Measurements from ENCODE around the gene CENPVL3.
A peak's percentile ranks its signal among the peaks of the same experiment; 100 is the strongest.

Gene CENPVL3

DNA sequence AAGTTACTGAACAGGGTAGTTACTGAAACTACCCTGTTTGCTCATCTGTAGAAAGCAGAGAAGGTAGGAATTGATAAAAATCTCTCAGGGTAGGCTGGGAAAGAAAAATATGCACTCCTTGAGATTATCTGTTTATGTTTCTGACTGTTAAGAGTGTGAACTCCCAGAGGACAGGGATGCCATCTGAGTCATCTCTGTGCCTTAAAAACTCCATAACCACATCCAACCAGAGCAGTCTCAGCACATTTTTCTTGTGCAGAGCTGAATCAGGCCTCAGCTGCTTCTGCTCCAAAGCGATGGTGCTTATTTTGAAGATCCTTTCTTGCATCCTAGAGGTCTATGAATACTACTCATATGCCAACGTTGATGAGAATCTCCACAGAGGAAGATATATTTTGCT, 9.9 kb downstream of the CENPVL3 start:
- Histone ChIP-seq H3K9me3 (ENCODE audit: control extremely low read depth in 1 of 5, control insufficient read depth in 4 of 5, insufficient read depth in 2 of 5, low read depth in 1 of 5, low read length in 4 of 5) (no peaks in the 10 kb centered on the region), H3K4me1 (ENCODE audit: control extremely low read depth in 1 of 4, control insufficient read depth in 4 of 4, insufficient read depth in 4 of 4, low read length in 3 of 4) (peaks cover 0 to 6% (median 0%) of the 10 kb centered on the region in 4 experiments), H3K4me3 (ENCODE audit: control insufficient read depth in 1 of 7, extremely low read depth in 1 of 7, insufficient read depth in 4 of 7, low read depth in 2 of 7, low read length in 6 of 7) (no peak overlapping the region), H3K36me3 (ENCODE audit: control insufficient read depth in 4 of 4, insufficient read depth in 4 of 4, low read length in 3 of 4) (no peaks in the 10 kb centered on the region), H3K27me3 (replicated peaks in 2 of 5; ENCODE audit: control insufficient read depth in 4 of 5, insufficient read depth in 5 of 5, low read length in 4 of 5) (peaks cover 0 to 14% (median 0%) of the 10 kb centered on the region in 5 experiments), H3K27ac (ENCODE audit: insufficient read depth in 1 of 2, low read depth in 1 of 2, low read length in 2 of 2, poor library complexity in 1 of 2, severe bottlenecking in 2 of 2) (no peak overlapping the region)
- POLR2A ChIA-PET, result no interaction called here
- 56% methylated on average over 2 of the region's 2 CpGs for WGBS (ENCODE audit: insufficient coverage)
- CTCF ChIA-PET, result interaction anchor here (1.0 to 1.2 kb wide), 3 partner anchors 33 to 252 kb away, joined by 3 read pairs; no protein-coding TSS in a partner anchor
- DNase-seq, result no peak

DNA sequence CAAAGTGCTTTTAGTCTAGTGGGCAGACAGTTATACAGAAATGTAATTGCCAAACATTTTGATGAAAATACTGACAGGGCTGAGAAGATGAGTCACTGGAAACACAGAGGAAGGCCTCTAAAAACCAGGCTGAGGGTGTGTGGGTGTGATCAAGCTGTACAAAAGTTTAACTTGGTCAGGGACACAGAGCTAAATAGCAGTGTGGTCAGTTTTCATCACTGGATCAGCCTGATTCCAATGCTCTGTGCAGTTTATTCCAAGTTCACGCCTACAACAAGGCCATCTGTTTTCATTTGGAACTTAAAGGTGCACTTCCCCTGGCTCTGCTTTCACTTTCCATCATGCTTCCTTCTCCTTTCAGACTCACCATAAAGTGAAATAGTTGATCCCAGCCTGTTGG, 10.6 kb downstream of the CENPVL3 start:
- CTCF ChIA-PET, result interaction anchor here (1.2 kb wide), 1 partner anchor 33 kb away, joined by 3 read pairs; no protein-coding TSS in a partner anchor

GRCh38 chrX:51606446-51606845, 12.3 kb downstream of the CENPVL3 start:
- Histone ChIP-seq H3K9me3 (ENCODE audit: control extremely low read depth in 1 of 5, control insufficient read depth in 4 of 5, insufficient read depth in 2 of 5, low read depth in 1 of 5, low read length in 4 of 5) (no peaks in the 10 kb centered on the region), H3K27ac (ENCODE audit: insufficient read depth in 1 of 2, low read depth in 1 of 2, low read length in 2 of 2, poor library complexity in 1 of 2, severe bottlenecking in 2 of 2) (no peak overlapping the region), H3K36me3 (ENCODE audit: control insufficient read depth in 4 of 4, insufficient read depth in 4 of 4, low read length in 3 of 4) (no peaks in the 10 kb centered on the region), H3K4me3 (ENCODE audit: control insufficient read depth in 1 of 7, extremely low read depth in 1 of 7, insufficient read depth in 4 of 7, low read depth in 2 of 7, low read length in 6 of 7) (no peak overlapping the region), H3K27me3 (replicated peaks in 2 of 5; ENCODE audit: control insufficient read depth in 4 of 5, insufficient read depth in 5 of 5, low read length in 4 of 5) (peaks cover 0 to 13% (median 0%) of the 10 kb centered on the region in 5 experiments), H3K4me1 (ENCODE audit: control extremely low read depth in 1 of 4, control insufficient read depth in 4 of 4, insufficient read depth in 4 of 4, low read length in 3 of 4) (peaks cover 0 to 6% (median 0%) of the 10 kb centered on the region in 4 experiments)
- no peak for DNase-seq
- CTCF ChIA-PET, result no interaction called here
- POLR2A ChIA-PET, result no interaction called here
- WGBS (ENCODE audit: insufficient coverage), result 80% methylated on average over 2 of the region's 2 CpGs

More for the DNA sequence above, 10.6 kb downstream of the CENPVL3 start:
- Histone ChIP-seq H3K27me3 (replicated peaks in 2 of 5; ENCODE audit: control insufficient read depth in 4 of 5, insufficient read depth in 5 of 5, low read length in 4 of 5) (peaks cover 0 to 13% (median 0%) of the 10 kb centered on the region in 5 experiments), H3K27ac (ENCODE audit: insufficient read depth in 1 of 2, low read depth in 1 of 2, low read length in 2 of 2, poor library complexity in 1 of 2, severe bottlenecking in 2 of 2) (no peak overlapping the region), H3K9me3 (ENCODE audit: control extremely low read depth in 1 of 5, control insufficient read depth in 4 of 5, insufficient read depth in 2 of 5, low read depth in 1 of 5, low read length in 4 of 5) (no peaks in the 10 kb centered on the region), H3K4me1 (ENCODE audit: control extremely low read depth in 1 of 4, control insufficient read depth in 4 of 4, insufficient read depth in 4 of 4, low read length in 3 of 4) (peaks cover 0 to 6% (median 0%) of the 10 kb centered on the region in 4 experiments), H3K4me3 (ENCODE audit: control insufficient read depth in 1 of 7, extremely low read depth in 1 of 7, insufficient read depth in 4 of 7, low read depth in 2 of 7, low read length in 6 of 7) (no peak overlapping the region), H3K36me3 (ENCODE audit: control insufficient read depth in 4 of 4, insufficient read depth in 4 of 4, low read length in 3 of 4) (no peaks in the 10 kb centered on the region)
- peak in 2 of 3 donors; percentile 41 to 55 for DNase-seq
- WGBS (ENCODE audit: insufficient coverage), result 31% methylated on average over 1 of the region's 1 CpG
- POLR2A ChIA-PET, result no interaction called here

DNA sequence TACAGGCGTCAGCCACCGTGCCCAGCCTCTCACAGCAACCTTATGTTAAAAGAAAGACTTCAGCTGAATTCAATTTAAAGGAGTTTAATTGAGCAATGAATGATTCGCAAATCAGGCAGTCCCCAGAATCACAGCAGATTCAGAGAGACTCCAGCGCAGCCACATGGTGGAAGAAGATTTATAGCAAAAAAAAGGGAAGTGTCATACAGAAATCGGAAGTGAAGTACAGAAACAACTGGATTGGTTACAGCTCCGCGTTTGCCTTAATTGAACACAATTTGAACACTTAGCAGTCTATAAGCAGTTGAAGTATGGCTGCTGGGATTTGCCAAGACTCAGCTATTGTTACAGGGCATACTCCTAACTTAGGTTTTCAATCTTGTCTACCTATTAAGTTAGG, 19.8 kb downstream of the CENPVL3 start:
- Histone ChIP-seq H3K27me3 (replicated peaks in 2 of 5; ENCODE audit: control insufficient read depth in 4 of 5, insufficient read depth in 5 of 5, low read length in 4 of 5) (peaks cover 0 to 8% (median 0%) of the 10 kb centered on the region in 5 experiments), H3K9me3 (ENCODE audit: control extremely low read depth in 1 of 5, control insufficient read depth in 4 of 5, insufficient read depth in 2 of 5, low read depth in 1 of 5, low read length in 4 of 5) (no peaks in the 10 kb centered on the region), H3K4me3 (ENCODE audit: control insufficient read depth in 1 of 7, extremely low read depth in 1 of 7, insufficient read depth in 4 of 7, low read depth in 2 of 7, low read length in 6 of 7) (no peak overlapping the region), H3K4me1 (ENCODE audit: control extremely low read depth in 1 of 4, control insufficient read depth in 4 of 4, insufficient read depth in 4 of 4, low read length in 3 of 4) (no peaks in the 10 kb centered on the region), H3K27ac (ENCODE audit: insufficient read depth in 1 of 2, low read depth in 1 of 2, low read length in 2 of 2, poor library complexity in 1 of 2, severe bottlenecking in 2 of 2) (no peak overlapping the region), H3K36me3 (ENCODE audit: control insufficient read depth in 4 of 4, insufficient read depth in 4 of 4, low read length in 3 of 4) (no peaks in the 10 kb centered on the region)
- WGBS (ENCODE audit: insufficient coverage), result 4% methylated on average over 5 of the region's 7 CpGs
- ChIA-PET CTCF (no interaction called here), POLR2A (no interaction called here)
- peak; percentile 29 to 78 (median 67) for DNase-seq

GRCh38 chrX:51571874-51572273, 46.8 kb downstream of the CENPVL3 start:
- no peak overlapping the region for H3K27ac ChIP-seq (ENCODE audit: insufficient read depth in 1 of 2, low read depth in 1 of 2, low read length in 2 of 2, poor library complexity in 1 of 2, severe bottlenecking in 2 of 2)
- H3K9me3 ChIP-seq (ENCODE audit: control extremely low read depth in 1 of 5, control insufficient read depth in 4 of 5, insufficient read depth in 2 of 5, low read depth in 1 of 5, low read length in 4 of 5), result no peaks in the 10 kb centered on the region
- no peak overlapping the region for H3K4me3 ChIP-seq (ENCODE audit: control insufficient read depth in 1 of 7, extremely low read depth in 1 of 7, insufficient read depth in 4 of 7, low read depth in 2 of 7, low read length in 6 of 7)
- no peaks in the 10 kb centered on the region for H3K36me3 ChIP-seq (ENCODE audit: control insufficient read depth in 4 of 4, insufficient read depth in 4 of 4, low read length in 3 of 4)
- POLR2A ChIA-PET, result no interaction called here
- no peak for DNase-seq
- CTCF ChIA-PET, result no interaction called here
- peaks cover 0 to 2% (median 0%) of the 10 kb centered on the region in 5 experiments for H3K27me3 ChIP-seq (replicated peaks in 2 of 5; ENCODE audit: control insufficient read depth in 4 of 5, insufficient read depth in 5 of 5, low read length in 4 of 5)
- no CpG with 5 or more reads among the region's 2 CpGs for WGBS (ENCODE audit: insufficient coverage)
- no peaks in the 10 kb centered on the region for H3K4me1 ChIP-seq (ENCODE audit: control extremely low read depth in 1 of 4, control insufficient read depth in 4 of 4, insufficient read depth in 4 of 4, low read length in 3 of 4)

DNA sequence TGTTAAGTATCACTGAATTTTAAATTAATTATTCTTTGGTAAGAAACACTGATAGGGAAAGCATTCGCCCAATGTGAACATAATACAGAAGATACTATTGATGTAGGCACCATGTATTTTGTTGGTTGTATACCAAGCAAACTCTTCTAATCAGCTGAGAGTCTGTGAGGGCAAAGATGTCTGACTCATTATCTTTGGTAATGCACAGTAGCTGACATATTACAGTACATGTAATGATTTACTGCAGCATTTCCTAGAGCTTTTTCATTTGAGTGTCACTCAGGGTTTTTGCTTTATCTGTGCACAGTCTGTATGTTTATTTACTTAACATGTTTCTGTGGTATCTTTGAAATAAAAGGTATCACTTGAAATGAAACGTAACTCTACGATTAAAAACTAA, 49.2 kb downstream of the CENPVL3 start:
- ChIA-PET POLR2A (no interaction called here), CTCF (no interaction called here)
- no peaks in the 10 kb centered on the region for H3K9me3 ChIP-seq (ENCODE audit: control extremely low read depth in 1 of 5, control insufficient read depth in 4 of 5, insufficient read depth in 2 of 5, low read depth in 1 of 5, low read length in 4 of 5)
- H3K4me3 ChIP-seq (ENCODE audit: control insufficient read depth in 1 of 7, extremely low read depth in 1 of 7, insufficient read depth in 4 of 7, low read depth in 2 of 7, low read length in 6 of 7), result no peak overlapping the region
- H3K27me3 ChIP-seq (replicated peaks in 2 of 5; ENCODE audit: control insufficient read depth in 4 of 5, insufficient read depth in 5 of 5, low read length in 4 of 5), result peaks cover 0 to 4% (median 0%) of the 10 kb centered on the region in 5 experiments
- no peaks in the 10 kb centered on the region for H3K4me1 ChIP-seq (ENCODE audit: control extremely low read depth in 1 of 4, control insufficient read depth in 4 of 4, insufficient read depth in 4 of 4, low read length in 3 of 4)
- no peak overlapping the region for H3K27ac ChIP-seq (ENCODE audit: insufficient read depth in 1 of 2, low read depth in 1 of 2, low read length in 2 of 2, poor library complexity in 1 of 2, severe bottlenecking in 2 of 2)
- 100% methylated on average over 1 of the region's 3 CpGs for WGBS (ENCODE audit: insufficient coverage)
- no peak for DNase-seq
- no peaks in the 10 kb centered on the region for H3K36me3 ChIP-seq (ENCODE audit: control insufficient read depth in 4 of 4, insufficient read depth in 4 of 4, low read length in 3 of 4)

GRCh38 chrX:51568586-51568985, 50.1 kb downstream of the CENPVL3 start:
- no CpG with 5 or more reads among the region's 3 CpGs for WGBS (ENCODE audit: insufficient coverage)
- Histone ChIP-seq H3K36me3 (ENCODE audit: control insufficient read depth in 4 of 4, insufficient read depth in 4 of 4, low read length in 3 of 4) (no peaks in the 10 kb centered on the region), H3K9me3 (ENCODE audit: control extremely low read depth in 1 of 5, control insufficient read depth in 4 of 5, insufficient read depth in 2 of 5, low read depth in 1 of 5, low read length in 4 of 5) (peaks cover 0 to 3% (median 0%) of the 10 kb centered on the region in 5 experiments), H3K27me3 (replicated peaks in 2 of 5; ENCODE audit: control insufficient read depth in 4 of 5, insufficient read depth in 5 of 5, low read length in 4 of 5) (peaks cover 0 to 2% (median 0%) of the 10 kb centered on the region in 5 experiments), H3K27ac (ENCODE audit: insufficient read depth in 1 of 2, low read depth in 1 of 2, low read length in 2 of 2, poor library complexity in 1 of 2, severe bottlenecking in 2 of 2) (no peak overlapping the region), H3K4me1 (ENCODE audit: control extremely low read depth in 1 of 4, control insufficient read depth in 4 of 4, insufficient read depth in 4 of 4, low read length in 3 of 4) (no peaks in the 10 kb centered on the region), H3K4me3 (ENCODE audit: control insufficient read depth in 1 of 7, extremely low read depth in 1 of 7, insufficient read depth in 4 of 7, low read depth in 2 of 7, low read length in 6 of 7) (no peak overlapping the region)
- ChIA-PET CTCF (no interaction called here), POLR2A (no interaction called here)
- DNase-seq, result no peak

Data from common myeloid progenitor, CD34-positive (primary cell).